Uterus (tissue), 2 donors: ENCODE measurements around the gene MRPL55.

Source experiments
- CTCF ChIP-seq, 4 experiments: fragments of 200-600 bp in 2 of 4; fragments of 450-650 bp in 2 of 4; sonication (generic) in 2 of 4; IDR thresholded peaks; one replicate each; pipeline ENCODE4 v1.5.1; 2016 to 2019; ENCODE audit warnings: antibody characterized with exemption in 4 of 4, mild to moderate bottlenecking in 2 of 4, moderate library complexity in 1 of 4
- POLR2A ChIP-seq, 2 donors: fragments of 450-650 bp; IDR thresholded peaks; one replicate each; pipeline ENCODE4 v1.6.1; 2016; ENCODE audit warnings: antibody characterized with exemption in 2 of 2, mild to moderate bottlenecking in 1 of 2, moderate library complexity in 1 of 2

- TF ChIP-seq CTCF (IDR thresholded peaks at IDR 0.05) (no peak), POLR2A (IDR thresholded peaks at IDR 0.05) (no peak)
These were observed 38.1 kb upstream of the MRPL55 start for GRCh38 chr1:228147151-228147693.
